Measurements from ENCODE around the gene CR2.
"Not testable (repeated sequence)": the region's sequence is repeated elsewhere in the genome, so short reads cannot be mapped to it uniquely, and the experiment has no call there.

Gene CR2

GRCh38 chr1:207501071-207501470, 46.9 kb downstream of the CR2 start:
- in situ Hi-C loops (cut with MboI; ENCODE audit: low sequenced_read_pairs), result no loop called here

GRCh38 chr1:207502726-207503125, 48.6 kb downstream of the CR2 start:
- in situ Hi-C loops (cut with MboI; ENCODE audit: low sequenced_read_pairs), result no loop called here

- in situ Hi-C loops (cut with MboI; ENCODE audit: low sequenced_read_pairs), result no loop called here
These were observed 49.8 kb downstream of the CR2 start for GRCh38 chr1:207503950-207504349.

GRCh38 chr1:207504438-207504837, 50.3 kb downstream of the CR2 start:
- in situ Hi-C loops (cut with MboI; ENCODE audit: low sequenced_read_pairs), result no loop called here

GRCh38 chr1:207510444-207510843, 56.3 kb downstream of the CR2 start:
- in situ Hi-C loops (cut with MboI; ENCODE audit: low sequenced_read_pairs), result no loop called here

DNA sequence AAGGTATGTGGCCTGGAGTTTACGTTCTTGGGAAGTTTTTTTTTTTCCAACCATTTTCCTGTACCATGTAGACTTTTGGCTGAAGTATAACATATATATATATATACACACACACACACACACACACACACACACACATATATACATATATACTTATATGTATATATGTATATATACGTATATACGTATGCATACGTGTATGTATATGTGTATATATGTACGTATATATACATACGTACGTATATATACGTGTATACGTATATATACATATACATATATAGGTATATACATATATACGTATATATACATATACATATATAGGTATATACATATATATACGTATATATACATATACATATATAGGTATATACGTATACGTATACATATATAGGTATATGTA, 60.8 kb downstream of the CR2 start:
- in situ Hi-C loops (cut with MboI; ENCODE audit: low sequenced_read_pairs), result no loop called here

DNA sequence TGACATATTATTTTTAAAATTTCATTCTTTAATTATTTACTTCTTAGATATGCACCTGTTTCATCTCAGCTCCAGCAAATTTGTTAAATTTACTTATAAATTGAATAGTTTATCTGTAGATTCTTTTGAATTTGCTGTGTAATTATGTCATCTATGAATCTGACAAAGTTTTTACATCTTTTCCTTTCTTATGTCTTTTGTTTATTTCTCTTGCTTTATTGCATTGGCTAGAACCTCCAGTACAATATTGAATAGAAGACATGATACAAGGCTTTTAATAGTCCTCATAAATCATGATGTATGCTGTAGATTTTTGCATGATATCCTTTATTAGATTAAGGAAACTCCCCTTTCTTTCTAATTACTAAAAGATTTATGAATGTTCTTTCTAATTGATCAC, 62.6 kb downstream of the CR2 start:
- in situ Hi-C loops (cut with MboI; ENCODE audit: low sequenced_read_pairs), result no loop called here

GRCh38 chr1:207518608-207519236, 64.6 kb downstream of the CR2 start:
- in situ Hi-C loops (cut with MboI; ENCODE audit: low sequenced_read_pairs), result no loop called here

- in situ Hi-C loops (cut with MboI; ENCODE audit: low sequenced_read_pairs), result no loop called here
These were observed 65.6 kb downstream of the CR2 start for GRCh38 chr1:207519505-207520399.

GRCh38 chr1:207520400-207521345, 66.5 kb downstream of the CR2 start:
- in situ Hi-C loops (cut with MboI; ENCODE audit: low sequenced_read_pairs), result not testable (repeated sequence)

DNA sequence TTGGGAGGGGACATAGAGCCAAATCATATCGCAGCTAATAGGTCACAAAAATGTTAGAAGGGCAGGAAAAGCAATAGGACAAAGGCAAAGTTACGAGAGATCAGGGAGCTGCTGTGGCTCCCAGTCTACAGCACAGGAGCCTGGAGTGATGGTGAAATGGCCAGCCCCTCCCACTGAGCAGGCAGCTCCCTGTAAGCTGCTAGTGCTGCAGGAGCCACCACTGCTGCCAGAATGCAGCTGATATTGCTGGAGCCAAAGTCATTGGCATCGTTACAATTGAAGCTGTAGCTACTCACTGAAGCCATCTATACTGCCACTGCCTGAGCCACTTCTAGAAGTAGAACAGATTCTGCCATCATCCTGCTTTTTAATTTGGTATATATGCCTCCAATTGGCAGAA, 71.1 kb downstream of the CR2 start:
- in situ Hi-C loops (cut with MboI; ENCODE audit: low sequenced_read_pairs), result not testable (repeated sequence)

- in situ Hi-C loops (cut with MboI; ENCODE audit: low sequenced_read_pairs), result not testable (repeated sequence)
These were observed 74.3 kb downstream of the CR2 start for GRCh38 chr1:207528401-207528800.

- in situ Hi-C loops (cut with MboI; ENCODE audit: low sequenced_read_pairs), result not testable (repeated sequence)
These were observed 82.1 kb downstream of the CR2 start for GRCh38 chr1:207536263-207536662.
